HepG2 (cell line): ENCODE measurements around the gene ADGRL3. TPM values are rescaled to one million over a fixed set of nuclear protein-coding genes. Genes with fewer than 3 reads are reported as not detected.

Experiments used
- ATAC-seq: fragments of 200-7000 bp; cut with Tn5 transposase; 3 replicates; pipeline ENCODE4 v1.9.1; 2020; ENCODE audit warnings: mild to moderate bottlenecking, moderate library complexity
- BruUV-seq: library from RNA; stranded (reverse); fragments of 400-500 nt; replicated peaks from 2 replicates; lab custom pipeline; 2021; lab: Mats Ljungman, UMichigan
- CTCF ChIA-PET: fragments of 300-600 bp; formaldehyde crosslinking; extraction: SDS; loops from one replicate; lab custom pipeline; 2021; ENCODE audit warnings: low total read pairs, inconsistent platforms, low intra/inter-chr PET ratio; lab: Yijun Ruan, JAX
- POLR2A ChIA-PET: fragments of 350-600 bp; sonication (Branson Sonifier 250); formaldehyde crosslinking; loops from one replicate; lab custom pipeline; 2020; ENCODE audit warnings: antibody characterized with exemption, inconsistent platforms; lab: Yijun Ruan, JAX
- DNase-seq: peaks from one replicate; pipeline ENCODE4 v3.0.0-alpha.2; 2015; ENCODE audit warnings: low spot score
- FAIRE-seq: peaks from 3 replicates; lab custom pipeline; 2011; peaks lifted over from hg19 to GRCh38; lab: Jason Lieb, UNC
- H2AFZ ChIP-seq: one replicate; pipeline ENCODE4 v1.6.1; 2011; ENCODE audit warnings: low read length, inconsistent platforms
- H3K27ac ChIP-seq: fragments of 300-600 bp; 3 replicates; pipeline ENCODE4 v1.8.0; 2011; ENCODE audit warnings: mixed run types, mild to moderate bottlenecking, mixed read lengths, low read length, inconsistent platforms; ENCODE audit not compliant: insufficient read depth; ENCODE audit errors: extremely low read length
- H3K27me3 ChIP-seq, 2 experiments: fragments of 200-600 bp in 1 of 2; 2 replicates in 1 of 2; 3 replicates in 1 of 2; pipeline versions ENCODE4 v1.6.0 to v1.8.0; 2011; ENCODE audit warnings: low read length in 2 of 2, mild to moderate bottlenecking in 2 of 2, moderate library complexity in 2 of 2, inconsistent platforms in 1 of 2; ENCODE audit not compliant: insufficient read depth in 2 of 2, control insufficient read depth in 1 of 2
- H3K36me3 ChIP-seq, 2 experiments: fragments of 200-600 bp in 1 of 2; replicated peaks in 1 of 2; 2 replicates in 1 of 2; 3 replicates in 1 of 2; pipeline versions ENCODE4 v1.5.1 to v1.8.0; 2011; ENCODE audit warnings: low read length in 2 of 2, inconsistent platforms in 1 of 2; ENCODE audit not compliant: insufficient read depth in 2 of 2, control insufficient read depth in 1 of 2
- H3K4me1 ChIP-seq: 2 replicates; pipeline ENCODE4 v1.5.1; 2012; ENCODE audit warnings: low read length, inconsistent platforms; ENCODE audit not compliant: insufficient read depth
- H3K4me2 ChIP-seq: 2 replicates; pipeline ENCODE4 v1.6.0; 2011; ENCODE audit warnings: low read depth, low read length, inconsistent platforms
- H3K4me3 ChIP-seq, 3 experiments: fragments of 200-600 bp in 1 of 3; sonication (generic), shearing (Covaris generic) in 1 of 3; replicated peaks in 1 of 3; 2 replicates each; pipeline ENCODE4 v1.5.1; 2011 to 2016; ENCODE audit warnings: low read length in 3 of 3, inconsistent platforms in 2 of 3, low read depth in 2 of 3, mild to moderate bottlenecking in 2 of 3, control low read depth in 1 of 3, mixed read lengths in 1 of 3; ENCODE audit not compliant: insufficient read depth in 1 of 3
- H3K79me2 ChIP-seq: one replicate; pipeline ENCODE4 v1.6.1; 2011; ENCODE audit warnings: low read length, inconsistent platforms; ENCODE audit not compliant: insufficient read depth
- H3K9ac ChIP-seq: 2 replicates; pipeline ENCODE4 v1.6.0; 2011; ENCODE audit warnings: mild to moderate bottlenecking, low read depth, low read length, inconsistent platforms; ENCODE audit not compliant: insufficient read depth
- H3K9me3 ChIP-seq: 2 replicates; pipeline ENCODE4 v1.5.1; 2012; ENCODE audit warnings: mild to moderate bottlenecking, low read length
- H4K20me1 ChIP-seq: 2 replicates; pipeline ENCODE4 v1.6.0; 2011; ENCODE audit warnings: inconsistent platforms, mild to moderate bottlenecking, low read length, moderate library complexity; ENCODE audit not compliant: insufficient read depth
- EED ChIP-seq: sonication (generic); formaldehyde crosslinking; IDR thresholded peaks from 2 replicates; pipeline ENCODE4 v1.5.0; 2020; ENCODE audit warnings: mild to moderate bottlenecking, missing genetic modification reagents
- KLF11 ChIP-seq: IDR thresholded peaks from 2 replicates; pipeline ENCODE4 v1.6.1; 2016; ENCODE audit warnings: missing compliant biosample characterization
- KMT2B ChIP-seq: IDR thresholded peaks from 2 replicates; pipeline ENCODE4 v1.6.1; 2016; ENCODE audit warnings: missing genetic modification reagents, missing compliant biosample characterization
- MTF2 ChIP-seq: sonication (generic); formaldehyde crosslinking; IDR thresholded peaks from 2 replicates; pipeline ENCODE4 v1.5.0; 2020; ENCODE audit warnings: missing genetic modification reagents, borderline replicate concordance
- ZEB1 ChIP-seq: IDR thresholded peaks from 2 replicates; pipeline ENCODE4 v1.6.1; 2012; ENCODE audit warnings: mild to moderate bottlenecking, low read depth, inconsistent platforms; ENCODE audit not compliant: insufficient replicate concordance
- ZNF264 ChIP-seq: sonication (generic); formaldehyde crosslinking; IDR thresholded peaks from 2 replicates; pipeline ENCODE4 v1.4.0; 2020; ENCODE audit warnings: missing genetic modification reagents
- ZNF703 ChIP-seq: sonication (generic); formaldehyde crosslinking; IDR thresholded peaks from 2 replicates; pipeline ENCODE4 v1.5.1; 2020; ENCODE audit warnings: missing genetic modification reagents, mild to moderate bottlenecking, moderate library complexity, borderline replicate concordance
- WGBS: methylation state at CpG from one replicate; pipeline ENCODE4 v1.1.6; 2017; ENCODE audit warnings: low lambda C conversion rate; 5-methylcytosine and 5-hydroxymethylcytosine counted together
- in situ Hi-C: cut with HindIII; loops from 2 replicates; pipeline ENCODE4 v1.10.0; 2017; ENCODE audit warnings: low pct_unique_long_range_greater_than_20kb; ENCODE audit not compliant: extremely low pct_ligation_motif_present
- intact Hi-C: fragments of 100-400 bp; cut with micrococcal nuclease; formaldehyde crosslinking; loops from one replicate; pipeline ENCODE4 v1.10.0; 2022; ENCODE audit not compliant: unreplicated experiment
- polyA plus RNA-seq, 8 experiments: library from polyadenylated mRNA; depleted of rRNA in 3 of 8; stranded (reverse) in 7 of 8; unstranded in 1 of 8; fragments of >200 nt; fragmentation: Illumina TruSeq in 4 of 8; extraction: Trizol in 4 of 8; gene quantifications; 2 replicates each; pipeline versions ENCODE4 v1.2.1 to v1.2.3, GENCODE V29; 2011 to 2016; ENCODE audit warnings: low read depth in 4 of 8, missing spikeins in 1 of 8, mixed read lengths in 1 of 8; ENCODE audit not compliant: insufficient read depth in 1 of 8
- total RNA-seq, 5 experiments: library from RNA; depleted of rRNA; stranded (reverse); fragments of >200 nt; fragmentation: Illumina TruSeq; extraction: Trizol; gene quantifications; 2 replicates each; pipeline ENCODE4 v1.2.3, GENCODE V29; 2016; ENCODE audit warnings: low read depth in 1 of 5
- TF ChIP-seq, protein P1 (sequence below): sonication (generic); formaldehyde crosslinking; IDR thresholded peaks from 2 replicates; pipeline ENCODE4 v1.5.0; 2020; ENCODE audit warnings: mild to moderate bottlenecking, missing genetic modification reagents, borderline replicate concordance
- TF ChIP-seq, protein P2 (sequence below): sonication (generic); formaldehyde crosslinking; IDR thresholded peaks from 2 replicates; pipeline ENCODE4 v1.8.1; 2022; ENCODE audit warnings: low read depth, mild to moderate bottlenecking, missing genetic modification reagents
- TF ChIP-seq, protein P3 (sequence below): sonication (generic); formaldehyde crosslinking; IDR thresholded peaks from 2 replicates; pipeline ENCODE4 v1.4.0; 2020; ENCODE audit warnings: missing genetic modification reagents
- TF ChIP-seq, protein P4 (sequence below): sonication (generic); formaldehyde crosslinking; IDR thresholded peaks from 2 replicates; pipeline ENCODE4 v1.8.1; 2023; ENCODE audit warnings: mild to moderate bottlenecking, inconsistent platforms, moderate library complexity, missing genetic modification reagents, borderline replicate concordance

ADGRL3 gene
- total and polyA plus RNA-seq, 2 of the 13 experiments (the other 11 are each of a cell fraction or from before 2014, with no cell fraction given): 0.04 to 0.05 TPM

DNA sequence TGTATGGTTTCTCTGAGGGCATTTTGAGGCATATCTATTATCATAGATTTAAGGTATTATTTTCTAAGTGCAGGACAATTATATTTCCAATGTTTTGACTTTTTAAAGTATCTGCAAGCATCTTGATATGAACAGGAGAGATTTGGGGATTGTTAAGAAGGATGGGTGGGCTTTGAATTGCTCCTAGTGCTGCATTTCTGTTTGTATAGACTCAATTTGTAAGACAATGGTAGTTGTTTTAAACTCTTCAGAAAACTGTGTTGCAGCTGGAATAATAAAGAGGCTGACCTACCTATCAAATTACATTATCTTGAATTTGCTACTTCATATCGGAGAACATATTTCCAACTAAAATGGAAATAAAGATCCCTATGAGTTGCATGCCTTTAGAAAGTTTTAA is 570.3 kb downstream of the ADGRL3 start:
- no peak overlapping the region for H3K27ac ChIP-seq
- ATAC-seq (no peak), DNase-seq (no peak), FAIRE-seq (no peak)
- no TSS peak for BruUV-seq
- 52% methylated on average over 1 of the region's 1 CpG for WGBS
- no peak overlapping the region for H2AFZ ChIP-seq
- no peak overlapping the region for H3K4me3 ChIP-seq
- H4K20me1 ChIP-seq: no peaks in the 10 kb centered on the region
- intact Hi-C loops (no loop called here), in situ Hi-C loops (no loop called here)
- no peaks in the 10 kb centered on the region for H3K36me3 ChIP-seq
- H3K4me1 ChIP-seq: no peaks in the 10 kb centered on the region
- H3K4me2 ChIP-seq: no peak overlapping the region
- no peak overlapping the region for H3K9ac ChIP-seq
- ChIA-PET POLR2A (no interaction called here), CTCF (no interaction called here)
- H3K9me3 ChIP-seq: no peaks in the 10 kb centered on the region
- H3K27me3 ChIP-seq: no peaks in the 10 kb centered on the region
- H3K79me2 ChIP-seq: no peaks in the 10 kb centered on the region
- TF ChIP-seq, protein P1, sequence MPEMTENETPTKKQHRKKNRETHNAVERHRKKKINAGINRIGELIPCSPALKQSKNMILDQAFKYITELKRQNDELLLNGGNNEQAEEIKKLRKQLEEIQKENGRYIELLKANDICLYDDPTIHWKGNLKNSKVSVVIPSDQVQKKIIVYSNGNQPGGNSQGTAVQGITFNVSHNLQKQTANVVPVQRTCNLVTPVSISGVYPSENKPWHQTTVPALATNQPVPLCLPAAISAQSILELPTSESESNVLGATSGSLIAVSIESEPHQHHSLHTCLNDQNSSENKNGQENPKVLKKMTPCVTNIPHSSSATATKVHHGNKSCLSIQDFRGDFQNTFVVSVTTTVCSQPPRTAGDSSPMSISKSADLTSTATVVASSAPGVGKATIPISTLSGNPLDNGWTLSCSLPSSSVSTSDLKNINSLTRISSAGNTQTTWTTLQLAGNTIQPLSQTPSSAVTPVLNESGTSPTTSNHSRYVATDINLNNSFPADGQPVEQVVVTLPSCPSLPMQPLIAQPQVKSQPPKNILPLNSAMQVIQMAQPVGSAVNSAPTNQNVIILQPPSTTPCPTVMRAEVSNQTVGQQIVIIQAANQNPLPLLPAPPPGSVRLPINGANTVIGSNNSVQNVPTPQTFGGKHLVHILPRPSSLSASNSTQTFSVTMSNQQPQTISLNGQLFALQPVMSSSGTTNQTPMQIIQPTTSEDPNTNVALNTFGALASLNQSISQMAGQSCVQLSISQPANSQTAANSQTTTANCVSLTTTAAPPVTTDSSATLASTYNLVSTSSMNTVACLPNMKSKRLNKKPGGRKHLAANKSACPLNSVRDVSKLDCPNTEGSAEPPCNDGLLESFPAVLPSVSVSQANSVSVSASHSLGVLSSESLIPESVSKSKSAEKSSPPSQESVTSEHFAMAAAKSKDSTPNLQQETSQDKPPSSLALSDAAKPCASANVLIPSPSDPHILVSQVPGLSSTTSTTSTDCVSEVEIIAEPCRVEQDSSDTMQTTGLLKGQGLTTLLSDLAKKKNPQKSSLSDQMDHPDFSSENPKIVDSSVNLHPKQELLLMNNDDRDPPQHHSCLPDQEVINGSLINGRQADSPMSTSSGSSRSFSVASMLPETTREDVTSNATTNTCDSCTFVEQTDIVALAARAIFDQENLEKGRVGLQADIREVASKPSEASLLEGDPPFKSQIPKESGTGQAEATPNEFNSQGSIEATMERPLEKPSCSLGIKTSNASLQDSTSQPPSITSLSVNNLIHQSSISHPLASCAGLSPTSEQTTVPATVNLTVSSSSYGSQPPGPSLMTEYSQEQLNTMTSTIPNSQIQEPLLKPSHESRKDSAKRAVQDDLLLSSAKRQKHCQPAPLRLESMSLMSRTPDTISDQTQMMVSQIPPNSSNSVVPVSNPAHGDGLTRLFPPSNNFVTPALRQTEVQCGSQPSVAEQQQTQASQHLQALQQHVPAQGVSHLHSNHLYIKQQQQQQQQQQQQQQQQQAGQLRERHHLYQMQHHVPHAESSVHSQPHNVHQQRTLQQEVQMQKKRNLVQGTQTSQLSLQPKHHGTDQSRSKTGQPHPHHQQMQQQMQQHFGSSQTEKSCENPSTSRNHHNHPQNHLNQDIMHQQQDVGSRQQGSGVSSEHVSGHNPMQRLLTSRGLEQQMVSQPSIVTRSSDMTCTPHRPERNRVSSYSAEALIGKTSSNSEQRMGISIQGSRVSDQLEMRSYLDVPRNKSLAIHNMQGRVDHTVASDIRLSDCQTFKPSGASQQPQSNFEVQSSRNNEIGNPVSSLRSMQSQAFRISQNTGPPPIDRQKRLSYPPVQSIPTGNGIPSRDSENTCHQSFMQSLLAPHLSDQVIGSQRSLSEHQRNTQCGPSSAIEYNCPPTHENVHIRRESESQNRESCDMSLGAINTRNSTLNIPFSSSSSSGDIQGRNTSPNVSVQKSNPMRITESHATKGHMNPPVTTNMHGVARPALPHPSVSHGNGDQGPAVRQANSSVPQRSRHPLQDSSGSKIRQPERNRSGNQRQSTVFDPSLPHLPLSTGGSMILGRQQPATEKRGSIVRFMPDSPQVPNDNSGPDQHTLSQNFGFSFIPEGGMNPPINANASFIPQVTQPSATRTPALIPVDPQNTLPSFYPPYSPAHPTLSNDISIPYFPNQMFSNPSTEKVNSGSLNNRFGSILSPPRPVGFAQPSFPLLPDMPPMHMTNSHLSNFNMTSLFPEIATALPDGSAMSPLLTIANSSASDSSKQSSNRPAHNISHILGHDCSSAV (CRISPR knock-in tag): no peak
- no peak for TF ChIP-seq KLF11
- TF ChIP-seq EED (CRISPR knock-in tag): no peak
- no peak for TF ChIP-seq ZEB1
- TF ChIP-seq KMT2B: no peak
- TF ChIP-seq, protein P2, sequence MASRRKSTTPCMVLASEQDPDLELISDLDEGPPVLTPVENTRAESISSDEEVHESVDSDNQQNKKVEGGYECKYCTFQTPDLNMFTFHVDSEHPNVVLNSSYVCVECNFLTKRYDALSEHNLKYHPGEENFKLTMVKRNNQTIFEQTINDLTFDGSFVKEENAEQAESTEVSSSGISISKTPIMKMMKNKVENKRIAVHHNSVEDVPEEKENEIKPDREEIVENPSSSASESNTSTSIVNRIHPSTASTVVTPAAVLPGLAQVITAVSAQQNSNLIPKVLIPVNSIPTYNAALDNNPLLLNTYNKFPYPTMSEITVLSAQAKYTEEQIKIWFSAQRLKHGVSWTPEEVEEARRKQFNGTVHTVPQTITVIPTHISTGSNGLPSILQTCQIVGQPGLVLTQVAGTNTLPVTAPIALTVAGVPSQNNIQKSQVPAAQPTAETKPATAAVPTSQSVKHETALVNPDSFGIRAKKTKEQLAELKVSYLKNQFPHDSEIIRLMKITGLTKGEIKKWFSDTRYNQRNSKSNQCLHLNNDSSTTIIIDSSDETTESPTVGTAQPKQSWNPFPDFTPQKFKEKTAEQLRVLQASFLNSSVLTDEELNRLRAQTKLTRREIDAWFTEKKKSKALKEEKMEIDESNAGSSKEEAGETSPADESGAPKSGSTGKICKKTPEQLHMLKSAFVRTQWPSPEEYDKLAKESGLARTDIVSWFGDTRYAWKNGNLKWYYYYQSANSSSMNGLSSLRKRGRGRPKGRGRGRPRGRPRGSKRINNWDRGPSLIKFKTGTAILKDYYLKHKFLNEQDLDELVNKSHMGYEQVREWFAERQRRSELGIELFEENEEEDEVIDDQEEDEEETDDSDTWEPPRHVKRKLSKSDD (CRISPR knock-in tag): no peak
- TF ChIP-seq ZNF703: no peak
- no peak for TF ChIP-seq MTF2 (CRISPR knock-in tag)
- TF ChIP-seq, protein P3, sequence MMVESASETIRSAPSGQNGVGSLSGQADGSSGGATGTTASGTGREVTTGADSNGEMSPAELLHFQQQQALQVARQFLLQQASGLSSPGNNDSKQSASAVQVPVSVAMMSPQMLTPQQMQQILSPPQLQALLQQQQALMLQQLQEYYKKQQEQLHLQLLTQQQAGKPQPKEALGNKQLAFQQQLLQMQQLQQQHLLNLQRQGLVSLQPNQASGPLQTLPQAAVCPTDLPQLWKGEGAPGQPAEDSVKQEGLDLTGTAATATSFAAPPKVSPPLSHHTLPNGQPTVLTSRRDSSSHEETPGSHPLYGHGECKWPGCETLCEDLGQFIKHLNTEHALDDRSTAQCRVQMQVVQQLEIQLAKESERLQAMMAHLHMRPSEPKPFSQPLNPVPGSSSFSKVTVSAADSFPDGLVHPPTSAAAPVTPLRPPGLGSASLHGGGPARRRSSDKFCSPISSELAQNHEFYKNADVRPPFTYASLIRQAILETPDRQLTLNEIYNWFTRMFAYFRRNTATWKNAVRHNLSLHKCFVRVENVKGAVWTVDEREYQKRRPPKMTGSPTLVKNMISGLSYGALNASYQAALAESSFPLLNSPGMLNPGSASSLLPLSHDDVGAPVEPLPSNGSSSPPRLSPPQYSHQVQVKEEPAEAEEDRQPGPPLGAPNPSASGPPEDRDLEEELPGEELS (CRISPR knock-in tag): no peak
- TF ChIP-seq, protein P4, sequence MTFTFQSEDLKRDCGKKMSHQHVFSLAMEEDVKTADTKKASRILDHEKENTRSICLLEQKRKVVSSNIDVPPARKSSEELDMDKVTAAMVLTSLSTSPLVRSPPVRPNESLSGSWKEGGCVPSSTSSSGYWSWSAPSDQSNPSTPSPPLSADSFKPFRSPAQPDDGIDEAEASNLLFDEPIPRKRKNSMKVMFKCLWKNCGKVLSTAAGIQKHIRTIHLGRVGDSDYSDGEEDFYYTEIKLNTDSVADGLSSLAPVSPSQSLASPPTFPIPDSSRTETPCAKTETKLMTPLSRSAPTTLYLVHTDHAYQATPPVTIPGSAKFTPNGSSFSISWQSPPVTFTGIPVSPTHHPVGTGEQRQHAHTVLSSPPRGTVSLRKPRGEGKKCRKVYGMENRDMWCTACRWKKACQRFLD (CRISPR knock-in tag): no peak
- no peak for TF ChIP-seq ZNF264 (CRISPR knock-in tag)
